ENCODE data around the gene B4GALT2. TPM values are rescaled to one million over a fixed set of nuclear protein-coding genes. Genes with fewer than 3 reads are reported as not detected.

B4GALT2 gene
- total and polyA plus RNA-seq, 8 donors = 15.2 to 37.4 (median 22.5) TPM

DNA sequence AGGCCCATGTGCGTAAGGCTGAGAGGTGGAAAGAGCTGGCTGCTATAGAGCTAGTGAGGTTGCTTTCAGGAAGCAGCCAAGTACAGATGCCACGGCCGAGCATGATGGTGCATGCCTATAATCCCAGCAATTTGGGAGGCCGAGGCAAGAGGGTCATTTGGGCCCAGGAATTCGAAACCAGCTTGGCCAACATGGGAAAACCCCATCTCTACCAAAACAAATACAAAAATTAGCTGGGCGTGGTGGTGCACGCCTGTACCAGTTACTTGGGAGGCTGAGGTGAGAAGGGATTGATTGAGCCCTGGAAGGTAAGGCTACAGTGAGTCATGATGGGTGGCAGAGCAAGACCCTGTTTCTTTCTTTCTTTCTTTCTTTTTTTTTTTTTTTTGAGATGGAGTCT lies 15.1 kb downstream of the B4GALT2 start:
- Histone ChIP-seq H3K36me3 (no peaks in the 10 kb centered on the region), H3K9me3 (no peaks in the 10 kb centered on the region), H3K27me3 (no peaks in the 10 kb centered on the region), H3K27ac (no peak overlapping the region), H3K4me3 (no peak overlapping the region), H3K4me1 (peaks cover 15 to 54% (median 32%) of the 10 kb centered on the region in 4 donors)
- TF ChIP-seq POLR2AphosphoS5 (IDR thresholded peaks at IDR 0.05) = no peak
- TF ChIP-seq POLR2A (IDR thresholded peaks at IDR 0.05) = no peak
- TF ChIP-seq EP300 (IDR thresholded peaks at IDR 0.05) = no peak
- TF ChIP-seq CTCF (IDR thresholded peaks at IDR 0.05) = no peak
- intact Hi-C loops (cut with DNase I; ENCODE audit: low total_unique reads) = no loop called here
- WGBS, 5 donors = 73 to 90% (median 83%) methylated on average over 7 of the region's 7 CpGs
- DNase-seq = no peak

DNA sequence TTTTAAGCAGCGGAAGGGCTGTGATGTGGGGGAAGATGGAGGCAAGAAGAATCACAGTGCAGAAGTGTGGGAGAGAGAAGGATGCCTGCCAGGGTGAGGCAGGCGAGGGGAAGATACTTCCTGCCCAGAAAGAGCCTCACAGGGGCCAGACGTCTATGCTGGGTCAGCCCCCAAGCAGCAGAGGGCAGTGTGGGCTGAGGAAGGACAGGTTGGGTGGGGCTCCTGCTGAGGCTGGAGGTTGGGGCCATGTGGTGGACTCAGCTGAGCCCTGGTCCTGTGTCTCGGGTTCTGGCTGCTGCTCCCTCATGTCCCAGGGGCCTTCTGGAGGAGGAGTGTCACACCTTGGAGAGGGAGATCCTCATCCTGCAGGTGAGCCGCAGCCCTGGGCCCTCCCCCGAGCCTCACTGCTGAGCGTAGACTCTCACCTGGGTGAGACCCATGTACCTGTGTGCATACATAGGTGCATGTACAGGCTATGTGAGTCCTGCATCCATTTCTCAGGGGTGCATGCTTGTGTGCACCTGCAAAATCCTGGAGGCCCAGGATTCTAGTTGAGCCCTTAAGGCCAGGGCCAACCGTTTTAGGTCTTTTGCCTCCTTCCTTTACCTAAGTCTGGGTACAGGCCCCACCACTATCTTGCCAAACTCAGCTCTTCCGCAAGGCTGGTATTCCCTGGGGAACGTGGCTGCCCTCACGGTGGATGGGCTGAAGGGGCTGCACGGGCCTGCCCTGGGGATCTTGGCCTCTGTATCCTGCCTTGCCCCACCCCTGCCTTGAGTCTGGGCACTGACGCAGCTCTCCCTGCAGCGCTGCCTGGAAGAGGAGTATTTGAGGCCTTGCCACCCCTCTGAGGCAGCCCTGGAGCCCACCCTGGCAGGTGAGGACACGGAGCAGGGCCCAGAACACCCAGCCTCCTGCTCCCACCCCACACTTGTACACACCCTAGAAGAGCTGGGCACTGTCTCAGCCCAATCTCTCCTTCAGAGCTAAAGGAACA lies 16.1 kb downstream of the B4GALT2 start:
- Histone ChIP-seq H3K9me3 (no peaks in the 10 kb centered on the region), H3K36me3 (peaks cover 0 to 6% (median under 1%) of the 10 kb centered on the region in 4 donors), H3K4me3 (no peak overlapping the region), H3K4me1 (peaks cover 15 to 54% (median 32%) of the 10 kb centered on the region in 4 donors), H3K27me3 (no peaks in the 10 kb centered on the region), H3K27ac (no peak overlapping the region)
- 70 to 80% (median 77%) methylated on average over 10 to 15 of the region's 15 CpGs for WGBS, 5 donors
- no peak for TF ChIP-seq POLR2A (IDR thresholded peaks at IDR 0.05)
- no peak for TF ChIP-seq POLR2AphosphoS5 (IDR thresholded peaks at IDR 0.05)
- no peak for TF ChIP-seq EP300 (IDR thresholded peaks at IDR 0.05)
- no peak for TF ChIP-seq CTCF (IDR thresholded peaks at IDR 0.05)
- intact Hi-C loops (cut with DNase I; ENCODE audit: low total_unique reads) = no loop called here
- peak in 1 of 2 donors; percentile 69 for DNase-seq

DNA sequence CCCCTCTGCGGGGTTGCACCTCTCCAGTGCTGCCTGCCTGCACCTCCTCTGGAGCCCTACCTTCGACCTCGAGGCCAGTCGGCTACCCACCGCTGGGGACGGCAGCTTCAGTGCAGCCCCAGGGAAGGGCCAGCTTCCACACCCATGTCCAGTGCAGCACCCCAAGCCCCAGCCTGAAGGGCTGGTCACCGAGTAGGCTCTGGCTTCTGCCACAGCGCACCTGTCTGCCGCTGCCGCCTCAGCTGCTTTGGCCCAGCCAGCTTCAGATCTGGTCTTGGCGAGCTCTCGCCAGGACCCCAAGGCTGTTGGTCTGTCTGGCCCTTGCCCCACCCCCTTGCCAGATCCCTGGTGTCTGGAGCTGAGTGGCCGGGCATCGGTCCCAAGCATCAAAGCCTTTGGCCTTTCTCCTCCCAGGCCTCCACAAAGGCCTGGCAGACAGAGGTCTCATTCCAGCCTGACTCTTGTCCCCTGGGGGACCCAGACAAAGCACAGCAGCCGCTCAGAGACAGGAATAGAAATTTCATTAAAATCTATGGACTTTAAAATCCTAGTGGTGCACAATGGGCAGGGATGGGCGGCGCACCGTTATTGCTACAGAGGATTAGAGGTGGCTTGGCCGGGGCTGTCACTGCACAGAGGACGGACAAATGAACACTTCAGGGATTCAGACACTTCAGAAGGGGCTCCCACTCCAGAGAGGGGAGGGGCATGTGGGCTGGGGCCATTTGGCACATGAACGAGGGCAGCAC lies 17.1 kb downstream of the B4GALT2 start:
- TF ChIP-seq CTCF (IDR thresholded peaks at IDR 0.05) (no peak), EP300 (IDR thresholded peaks at IDR 0.05) (no peak), POLR2AphosphoS5 (IDR thresholded peaks at IDR 0.05) (no peak), POLR2A (IDR thresholded peaks at IDR 0.05) (no peak)
- peak overlapping the region in 1 of 5 donors; percentile 26 for H3K27ac ChIP-seq
- H3K36me3 ChIP-seq = peaks cover 0 to 17% (median 11%) of the 10 kb centered on the region in 4 donors
- no peaks in the 10 kb centered on the region for H3K27me3 ChIP-seq
- DNase-seq = peak in 1 of 2 donors; percentile 30
- intact Hi-C loops (cut with DNase I; ENCODE audit: low total_unique reads) = no loop called here
- no peak overlapping the region for H3K4me3 ChIP-seq
- peaks cover 7 to 44% (median 23%) of the 10 kb centered on the region in 4 donors for H3K4me1 ChIP-seq
- WGBS, 5 donors = 80 to 87% (median 83%) methylated on average over 16 to 21 of the region's 21 CpGs
- no peaks in the 10 kb centered on the region for H3K9me3 ChIP-seq

GRCh38 chr1:43996733-43997115 lies 17.7 kb downstream of the B4GALT2 start:
- Histone ChIP-seq H3K27ac (peak overlapping the region in 1 of 5 donors; percentile 26), H3K4me3 (no peak overlapping the region), H3K27me3 (no peaks in the 10 kb centered on the region), H3K9me3 (no peaks in the 10 kb centered on the region), H3K36me3 (peaks cover 0 to 18% (median 15%) of the 10 kb centered on the region in 4 donors), H3K4me1 (peaks cover 7 to 43% (median 22%) of the 10 kb centered on the region in 4 donors)
- no peak for DNase-seq
- TF ChIP-seq POLR2AphosphoS5 (IDR thresholded peaks at IDR 0.05) = no peak
- no peak for TF ChIP-seq CTCF (IDR thresholded peaks at IDR 0.05)
- no peak for TF ChIP-seq POLR2A (IDR thresholded peaks at IDR 0.05)
- no peak for TF ChIP-seq EP300 (IDR thresholded peaks at IDR 0.05)
- intact Hi-C loops (cut with DNase I; ENCODE audit: low total_unique reads) = no loop called here
- WGBS, 5 donors = 60 to 79% (median 65%) methylated on average over 5 to 6 of the region's 6 CpGs
